IgD-negative memory B cell (primary cell): ENCODE measurements around the gene DLGAP1. TPM values are rescaled to one million over a fixed set of nuclear protein-coding genes. Genes with fewer than 3 reads are reported as not detected.

Source experiments
- H3K27ac Mint-ChIP-seq, 3 donors: one replicate each; pipeline ENCODE4 v1.8.0; 2020 to 2022; ENCODE audit warnings: mild to moderate bottlenecking in 3 of 3, mixed read lengths in 3 of 3, moderate library complexity in 1 of 3
- H3K27me3 Mint-ChIP-seq: one replicate; pipeline ENCODE4 v1.8.0; 2021; ENCODE audit warnings: mixed read lengths
- H3K36me3 Mint-ChIP-seq: one replicate; pipeline ENCODE4 v1.8.0; 2020; ENCODE audit warnings: mild to moderate bottlenecking, mixed read lengths
- H3K4me1 Mint-ChIP-seq, 3 donors: one replicate each; pipeline ENCODE4 v1.8.0; 2020 to 2022; ENCODE audit warnings: mixed read lengths in 3 of 3, mild to moderate bottlenecking in 1 of 3
- H3K4me3 Mint-ChIP-seq, 4 donors: one replicate each; pipeline ENCODE4 v1.8.0; 2020 to 2022; ENCODE audit warnings: mild to moderate bottlenecking in 4 of 4, mixed read lengths in 4 of 4, moderate library complexity in 3 of 4
- H3K9me3 Mint-ChIP-seq, 3 donors: one replicate each; pipeline ENCODE4 v1.8.0; 2020 to 2021; ENCODE audit warnings: mixed read lengths in 3 of 3, mild to moderate bottlenecking in 1 of 3
- polyA plus RNA-seq: library from polyadenylated mRNA; unstranded; fragments of 300-500 nt; fragmentation: Illumina TruSeq; gene quantifications from one replicate; pipeline ENCODE4 v1.2.3, GENCODE V29; 2021

DLGAP1 gene
- polyA plus RNA-seq, 1 donor from 2014 or later: not detected

DNA sequence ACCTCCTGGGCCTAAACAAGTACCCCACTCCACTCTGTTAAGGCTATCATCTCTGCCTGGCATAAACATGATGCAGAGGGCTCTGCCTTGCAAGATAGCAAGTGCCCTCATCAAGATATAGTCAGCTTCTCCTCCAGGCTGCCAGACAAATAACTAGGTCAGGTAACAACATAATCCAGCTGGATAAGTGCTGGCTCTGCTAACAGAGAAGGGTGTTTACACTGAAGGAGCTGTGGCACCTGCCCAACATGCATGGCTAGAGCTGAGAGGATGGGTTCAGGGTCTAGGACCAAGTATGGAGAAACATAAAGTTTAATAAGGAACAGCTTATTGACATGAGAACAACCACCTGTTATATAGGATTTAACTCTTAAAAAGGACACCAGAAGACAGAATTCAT is 42.8 kb downstream of the DLGAP1 start:
- H3K4me3 Mint-ChIP-seq: no peak overlapping the region
- H3K27me3 Mint-ChIP-seq: no peaks in the 10 kb centered on the region
- H3K36me3 Mint-ChIP-seq: no peaks in the 10 kb centered on the region
- H3K4me1 Mint-ChIP-seq: no peaks in the 10 kb centered on the region
- no peak overlapping the region for H3K27ac Mint-ChIP-seq
- H3K9me3 Mint-ChIP-seq: peaks cover 0 to 3% (median 0%) of the 10 kb centered on the region in 3 donors

DNA sequence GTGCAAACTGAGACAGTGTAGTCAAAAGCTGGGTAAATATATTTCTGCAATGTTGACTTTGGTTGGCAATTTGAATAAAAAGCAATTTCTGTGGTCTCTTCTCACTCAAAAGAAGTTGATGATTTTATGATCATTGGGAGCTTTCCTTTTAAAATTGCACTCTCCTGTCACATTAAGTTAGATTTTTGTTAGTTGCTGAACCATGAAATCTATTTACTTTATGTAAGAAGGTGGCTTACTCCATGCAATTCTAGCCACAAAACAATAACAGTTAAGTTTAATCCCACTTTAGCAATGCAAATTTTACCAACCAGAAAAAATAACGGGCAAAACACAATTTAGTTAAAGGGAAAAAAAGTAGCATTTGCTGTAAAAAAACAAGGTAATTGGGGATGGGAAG is 48.3 kb downstream of the DLGAP1 start:
- Mint-ChIP-seq H3K36me3 (no peaks in the 10 kb centered on the region), H3K27me3 (no peaks in the 10 kb centered on the region), H3K4me3 (no peak overlapping the region), H3K27ac (no peak overlapping the region), H3K9me3 (peaks cover 3 to 5% (median 4%) of the 10 kb centered on the region in 3 donors), H3K4me1 (no peaks in the 10 kb centered on the region)

DNA sequence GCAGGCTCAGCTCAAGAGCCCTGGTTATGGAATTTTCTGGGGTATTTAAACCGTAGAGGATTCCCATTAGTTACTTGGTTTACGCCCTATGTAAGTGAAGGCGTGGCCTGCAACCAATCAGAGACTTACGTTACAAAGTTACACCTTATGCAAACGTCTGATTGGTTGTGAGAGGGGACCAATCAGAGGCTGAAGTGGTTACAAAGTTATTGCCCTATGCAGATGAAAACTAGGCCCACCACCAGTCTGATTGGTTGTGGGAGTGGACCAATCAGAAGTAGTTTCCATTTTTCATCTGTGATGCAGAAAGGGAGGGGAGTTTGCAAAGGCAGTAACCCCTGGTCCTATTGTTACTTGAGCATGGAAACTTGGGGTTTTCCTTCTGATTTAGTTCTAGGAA is 49.1 kb downstream of the DLGAP1 start:
- Mint-ChIP-seq H3K9me3 (peaks cover 3 to 5% (median 4%) of the 10 kb centered on the region in 3 donors), H3K27ac (no peak overlapping the region), H3K36me3 (no peaks in the 10 kb centered on the region), H3K4me1 (no peaks in the 10 kb centered on the region), H3K4me3 (no peak overlapping the region), H3K27me3 (no peaks in the 10 kb centered on the region)

DNA sequence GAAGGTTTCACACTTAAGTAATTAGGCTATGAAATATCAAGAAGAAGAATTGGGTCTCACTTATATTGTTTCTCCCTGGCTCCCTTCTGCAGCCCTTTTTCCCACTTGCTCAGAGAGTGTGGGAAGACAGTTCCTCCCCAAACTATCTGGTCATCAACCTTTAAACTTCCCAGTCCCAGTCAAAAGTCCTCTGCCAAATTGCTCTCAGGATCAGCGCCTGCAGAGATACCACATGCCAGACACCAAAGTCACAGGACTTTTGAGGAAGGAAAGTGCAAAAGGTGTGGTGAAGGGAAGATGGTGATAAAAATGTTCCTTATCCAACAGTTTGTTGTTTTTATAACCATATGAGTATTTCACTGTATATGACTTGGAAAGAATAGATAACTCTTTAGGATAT is 51.3 kb downstream of the DLGAP1 start:
- H3K27me3 Mint-ChIP-seq: no peaks in the 10 kb centered on the region
- H3K9me3 Mint-ChIP-seq: peaks cover 4 to 5% (median 5%) of the 10 kb centered on the region in 3 donors
- no peaks in the 10 kb centered on the region for H3K36me3 Mint-ChIP-seq
- no peak overlapping the region for H3K27ac Mint-ChIP-seq
- no peak overlapping the region for H3K4me3 Mint-ChIP-seq
- no peaks in the 10 kb centered on the region for H3K4me1 Mint-ChIP-seq

DNA sequence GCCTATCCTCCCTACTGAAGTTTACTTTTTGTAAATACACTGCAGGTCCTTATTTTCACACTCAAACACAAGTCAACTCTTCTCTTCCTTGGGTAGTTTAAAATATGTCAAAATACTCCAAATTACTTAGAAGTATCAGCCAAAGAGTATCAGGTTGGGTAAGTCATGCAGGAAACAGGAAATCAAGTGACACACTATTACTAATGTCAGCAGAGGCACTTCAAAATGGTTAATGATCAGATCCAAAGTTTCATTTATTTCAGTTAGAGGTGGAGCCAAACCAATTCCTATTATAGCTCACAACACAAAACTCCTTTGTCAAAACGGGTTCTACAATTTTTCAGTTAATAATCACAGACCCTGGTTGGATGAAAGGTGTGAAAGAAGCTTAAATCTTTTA is 54.2 kb downstream of the DLGAP1 start:
- Mint-ChIP-seq H3K27ac (no peak overlapping the region), H3K4me3 (no peak overlapping the region), H3K9me3 (peaks cover 3 to 5% (median 4%) of the 10 kb centered on the region in 3 donors), H3K27me3 (no peaks in the 10 kb centered on the region), H3K36me3 (no peaks in the 10 kb centered on the region), H3K4me1 (no peaks in the 10 kb centered on the region)

DNA sequence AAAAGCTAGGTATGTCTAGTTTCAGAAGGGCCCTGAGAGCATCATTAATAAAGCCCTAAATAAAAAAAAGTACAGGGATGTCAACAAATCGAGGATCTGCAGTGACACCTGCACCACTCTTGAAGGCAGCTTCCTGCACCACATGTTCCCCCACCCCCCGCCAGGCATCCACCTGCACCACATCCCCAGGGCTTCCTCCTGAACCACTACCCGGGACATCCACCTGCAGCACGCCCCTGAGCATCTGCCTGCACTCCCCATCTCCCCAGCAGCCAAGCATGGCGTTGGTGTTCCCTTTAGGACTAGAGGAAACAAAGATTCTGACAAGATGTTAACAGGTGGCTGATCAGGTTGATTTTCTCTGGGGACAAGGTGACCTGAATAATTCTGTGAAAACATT is 55.2 kb downstream of the DLGAP1 start:
- Mint-ChIP-seq H3K36me3 (no peaks in the 10 kb centered on the region), H3K4me1 (no peaks in the 10 kb centered on the region), H3K27ac (no peak overlapping the region), H3K4me3 (no peak overlapping the region), H3K27me3 (no peaks in the 10 kb centered on the region), H3K9me3 (peaks cover 0 to 3% (median 2%) of the 10 kb centered on the region in 3 donors)

DNA sequence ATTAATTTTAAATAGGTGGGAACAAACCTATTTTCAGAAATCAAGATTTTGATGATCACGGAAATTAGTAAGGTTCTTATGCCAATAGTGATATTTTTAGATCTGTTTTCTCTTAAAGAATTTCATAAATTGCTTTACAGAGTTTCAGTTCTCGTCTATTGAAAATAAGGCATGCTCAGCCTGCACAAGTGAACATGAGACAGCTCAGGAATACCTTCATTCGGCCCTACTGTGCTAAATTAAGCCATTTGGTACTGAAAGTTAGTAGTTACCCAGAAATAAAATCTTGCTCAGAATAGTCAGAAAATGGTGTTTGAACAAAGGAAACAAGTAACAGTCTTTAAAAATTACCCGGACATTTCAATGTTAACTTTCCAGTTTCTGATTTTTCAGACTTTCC is 60.4 kb downstream of the DLGAP1 start:
- Mint-ChIP-seq H3K36me3 (no peaks in the 10 kb centered on the region), H3K27ac (no peak overlapping the region), H3K4me3 (no peak overlapping the region), H3K4me1 (no peaks in the 10 kb centered on the region), H3K9me3 (peaks cover 4 to 12% (median 5%) of the 10 kb centered on the region in 3 donors), H3K27me3 (no peaks in the 10 kb centered on the region)

DNA sequence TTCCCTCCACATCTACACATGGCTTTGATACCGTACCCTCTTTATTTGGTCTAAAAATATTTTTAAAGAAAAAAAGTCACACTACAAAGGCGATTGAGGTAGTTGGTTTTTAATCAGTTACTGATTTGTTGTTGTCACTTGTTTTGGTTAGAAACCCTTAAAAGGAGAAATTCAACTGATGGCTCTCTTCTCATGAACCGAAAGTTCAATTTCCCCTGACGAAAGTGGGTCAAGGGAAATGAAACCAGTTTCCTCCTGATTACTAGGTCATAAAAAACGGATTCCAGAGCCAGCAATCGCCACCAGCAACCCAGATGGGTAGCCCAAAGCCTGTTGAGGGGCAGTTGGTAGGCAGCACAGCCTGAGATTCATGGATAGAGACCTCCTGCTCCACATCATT is 63.2 kb downstream of the DLGAP1 start:
- Mint-ChIP-seq H3K27ac (no peak overlapping the region), H3K27me3 (no peaks in the 10 kb centered on the region), H3K9me3 (peaks cover 4 to 14% (median 5%) of the 10 kb centered on the region in 3 donors), H3K36me3 (no peaks in the 10 kb centered on the region), H3K4me1 (no peaks in the 10 kb centered on the region), H3K4me3 (no peak overlapping the region)

DNA sequence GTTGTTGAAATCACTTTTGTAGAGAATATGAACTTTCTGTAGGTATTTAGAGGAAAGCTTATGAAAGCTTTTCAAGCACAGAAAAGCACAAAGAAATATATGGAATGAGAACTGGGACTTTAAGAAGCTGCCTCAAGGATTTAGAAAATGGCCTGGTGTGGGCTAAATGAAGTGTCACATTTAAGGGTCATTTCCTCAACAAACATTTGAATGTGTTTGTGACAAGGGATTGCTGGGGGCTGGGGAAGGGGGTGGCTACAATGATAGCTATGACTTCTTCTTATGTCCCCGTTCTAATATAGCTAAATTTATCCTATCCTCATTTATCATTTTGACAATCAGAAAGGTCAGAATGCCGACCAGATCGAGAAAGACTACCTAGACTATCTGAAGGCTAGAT is 69.2 kb downstream of the DLGAP1 start:
- peaks cover 2 to 7% (median 3%) of the 10 kb centered on the region in 3 donors for H3K9me3 Mint-ChIP-seq
- no peaks in the 10 kb centered on the region for H3K27me3 Mint-ChIP-seq
- H3K27ac Mint-ChIP-seq: no peak overlapping the region
- H3K4me3 Mint-ChIP-seq: no peak overlapping the region
- H3K4me1 Mint-ChIP-seq: no peaks in the 10 kb centered on the region
- no peaks in the 10 kb centered on the region for H3K36me3 Mint-ChIP-seq

DNA sequence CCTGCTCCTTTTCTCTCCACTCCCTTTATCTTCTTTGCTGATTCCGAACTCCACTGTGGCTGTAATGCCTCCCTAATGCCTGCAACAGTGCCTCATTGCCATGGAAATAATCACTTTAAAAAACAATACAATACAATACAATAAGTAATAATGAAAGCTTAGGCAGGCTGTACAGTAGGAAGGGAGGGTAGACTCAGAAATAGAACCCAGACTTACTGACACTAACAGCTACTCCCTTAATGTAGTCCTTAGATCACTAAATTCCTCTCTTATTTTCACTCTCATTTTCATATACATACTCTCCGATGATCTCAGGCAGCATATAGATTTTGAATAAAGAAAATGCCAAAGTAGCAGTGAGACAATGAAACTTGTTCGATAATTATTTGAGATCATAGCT is 70.2 kb downstream of the DLGAP1 start:
- Mint-ChIP-seq H3K4me3 (no peak overlapping the region), H3K27me3 (no peaks in the 10 kb centered on the region)

DNA sequence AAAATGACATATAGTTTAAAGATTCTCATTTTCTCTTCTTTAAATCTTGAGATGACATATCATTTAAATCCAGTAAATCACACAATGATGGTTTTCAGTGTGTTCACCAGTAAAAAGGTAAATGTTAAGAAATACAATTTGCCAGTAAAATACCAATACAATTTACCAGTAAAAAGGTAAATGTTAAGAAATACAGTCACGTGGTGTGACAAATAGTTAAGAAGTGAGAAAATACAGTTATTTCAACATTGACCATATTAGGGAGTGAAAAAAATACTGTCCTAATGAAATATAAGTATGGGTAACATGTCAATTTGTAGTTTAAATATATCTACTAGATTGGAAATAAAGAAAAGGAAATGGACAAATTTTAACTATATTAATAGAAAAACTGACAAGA is 80.5 kb downstream of the DLGAP1 start:
- Mint-ChIP-seq H3K36me3 (no peaks in the 10 kb centered on the region), H3K27me3 (no peaks in the 10 kb centered on the region), H3K4me1 (no peaks in the 10 kb centered on the region), H3K27ac (no peak overlapping the region), H3K4me3 (no peak overlapping the region), H3K9me3 (peaks cover 0 to 6% (median 5%) of the 10 kb centered on the region in 3 donors)

More for the DNA sequence above, 70.2 kb downstream of the DLGAP1 start:
- Mint-ChIP-seq H3K36me3 (no peaks in the 10 kb centered on the region), H3K9me3 (peaks cover 0 to 6% (median 4%) of the 10 kb centered on the region in 3 donors), H3K27ac (no peak overlapping the region), H3K4me1 (no peaks in the 10 kb centered on the region)

DNA sequence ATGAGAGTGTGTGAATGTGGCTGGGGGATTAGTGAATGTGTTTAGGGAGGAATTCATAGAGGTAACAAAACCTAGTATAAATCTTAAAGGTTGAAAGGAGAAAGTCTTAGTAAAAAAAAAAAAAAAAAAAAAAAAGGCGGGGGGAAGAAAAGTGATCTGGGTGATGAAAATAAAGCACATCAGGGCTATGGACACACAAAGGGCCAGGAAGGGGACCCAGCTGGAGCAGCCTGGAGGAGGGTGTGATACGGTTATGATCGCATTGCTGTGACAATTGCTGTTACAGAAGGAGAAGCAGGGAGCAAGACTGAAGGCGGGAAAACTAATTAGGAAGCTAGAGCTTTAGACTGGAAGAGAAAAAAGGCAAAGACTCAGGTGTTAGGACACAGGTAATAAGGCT is 85.4 kb downstream of the DLGAP1 start:
- H3K27me3 Mint-ChIP-seq: no peaks in the 10 kb centered on the region
- H3K9me3 Mint-ChIP-seq: peaks cover 2 to 6% (median 5%) of the 10 kb centered on the region in 3 donors
- no peaks in the 10 kb centered on the region for H3K36me3 Mint-ChIP-seq
- H3K27ac Mint-ChIP-seq: no peak overlapping the region
- no peaks in the 10 kb centered on the region for H3K4me1 Mint-ChIP-seq
- H3K4me3 Mint-ChIP-seq: no peak overlapping the region

DNA sequence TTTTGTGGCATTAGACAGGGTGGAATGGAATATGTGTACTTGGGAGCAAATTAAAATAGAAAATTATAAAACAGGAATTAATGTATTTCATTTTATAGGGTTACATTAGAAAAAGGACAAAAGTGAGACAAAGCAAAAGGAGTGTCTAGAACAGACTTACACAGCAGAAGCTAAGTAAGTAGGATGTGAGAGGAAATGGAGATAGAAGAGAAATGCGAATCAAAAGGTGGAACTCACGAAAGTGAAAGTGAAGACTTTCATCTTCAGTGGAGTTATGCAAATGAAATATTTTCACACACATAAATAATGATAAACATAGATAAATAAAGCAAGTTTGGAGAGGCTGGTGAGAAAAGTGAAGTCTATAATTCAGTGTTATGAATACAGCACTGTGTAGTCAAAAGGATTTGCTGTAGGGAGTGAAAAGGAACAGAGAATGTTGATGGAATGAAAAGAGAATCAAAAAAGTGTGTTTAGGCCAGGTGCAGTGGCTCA is 94.8 kb downstream of the DLGAP1 start:
- H3K27ac Mint-ChIP-seq: no peak overlapping the region
- peaks cover 6 to 13% (median 9%) of the 10 kb centered on the region in 3 donors for H3K9me3 Mint-ChIP-seq
- no peak overlapping the region for H3K4me3 Mint-ChIP-seq
- H3K4me1 Mint-ChIP-seq: no peaks in the 10 kb centered on the region
- H3K27me3 Mint-ChIP-seq: no peaks in the 10 kb centered on the region
- peaks cover 2% of the 10 kb centered on the region for H3K36me3 Mint-ChIP-seq

DNA sequence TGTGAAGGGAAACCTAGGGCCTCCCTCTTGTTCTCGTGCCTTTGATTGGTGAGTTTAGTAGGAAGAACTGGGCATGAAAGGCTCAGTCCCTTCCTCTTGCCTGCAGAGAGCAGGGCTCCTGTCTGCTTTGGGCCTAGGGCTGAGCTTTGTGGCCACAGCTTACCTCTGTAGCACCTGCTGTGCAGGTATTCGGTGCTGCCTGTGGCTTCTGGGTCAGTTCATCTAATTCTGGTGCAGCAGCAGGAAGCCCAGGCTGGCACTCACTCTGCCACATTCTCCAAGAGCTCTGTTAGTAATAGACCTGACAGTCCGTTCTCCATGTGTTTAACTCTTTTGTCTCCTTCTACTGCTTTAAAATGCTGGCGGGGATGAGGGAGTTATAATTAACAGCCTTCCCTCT is 96.5 kb downstream of the DLGAP1 start:
- H3K27me3 Mint-ChIP-seq: no peaks in the 10 kb centered on the region
- H3K4me3 Mint-ChIP-seq: no peak overlapping the region
- H3K4me1 Mint-ChIP-seq: no peaks in the 10 kb centered on the region
- peaks cover 2% of the 10 kb centered on the region for H3K36me3 Mint-ChIP-seq
- no peak overlapping the region for H3K27ac Mint-ChIP-seq
- H3K9me3 Mint-ChIP-seq: peaks cover 6 to 13% (median 8%) of the 10 kb centered on the region in 3 donors

DNA sequence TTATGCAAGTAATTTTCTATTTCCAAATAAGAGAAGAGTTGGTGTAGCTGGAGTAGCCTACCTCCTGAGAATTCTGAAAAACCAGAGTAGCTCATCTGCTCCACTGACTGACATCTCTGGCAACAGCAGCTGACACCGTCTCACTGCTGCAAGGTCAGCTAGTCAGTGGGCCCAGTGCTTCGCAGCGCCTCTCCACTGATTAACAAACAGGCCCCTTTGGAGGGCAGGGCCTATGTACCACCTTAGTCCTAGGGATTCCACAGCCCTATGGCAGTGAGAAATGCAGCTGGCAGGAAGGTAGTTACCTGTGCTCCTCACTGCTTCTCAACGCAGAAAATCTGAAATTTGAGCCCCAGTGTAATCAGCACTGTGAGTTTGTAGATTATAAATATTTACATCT is 97.5 kb downstream of the DLGAP1 start:
- H3K36me3 Mint-ChIP-seq: peaks cover 2% of the 10 kb centered on the region
- H3K4me1 Mint-ChIP-seq: no peaks in the 10 kb centered on the region
- no peak overlapping the region for H3K27ac Mint-ChIP-seq
- H3K9me3 Mint-ChIP-seq: peaks cover 8 to 13% (median 8%) of the 10 kb centered on the region in 3 donors
- H3K4me3 Mint-ChIP-seq: no peak overlapping the region
- H3K27me3 Mint-ChIP-seq: no peaks in the 10 kb centered on the region

DNA sequence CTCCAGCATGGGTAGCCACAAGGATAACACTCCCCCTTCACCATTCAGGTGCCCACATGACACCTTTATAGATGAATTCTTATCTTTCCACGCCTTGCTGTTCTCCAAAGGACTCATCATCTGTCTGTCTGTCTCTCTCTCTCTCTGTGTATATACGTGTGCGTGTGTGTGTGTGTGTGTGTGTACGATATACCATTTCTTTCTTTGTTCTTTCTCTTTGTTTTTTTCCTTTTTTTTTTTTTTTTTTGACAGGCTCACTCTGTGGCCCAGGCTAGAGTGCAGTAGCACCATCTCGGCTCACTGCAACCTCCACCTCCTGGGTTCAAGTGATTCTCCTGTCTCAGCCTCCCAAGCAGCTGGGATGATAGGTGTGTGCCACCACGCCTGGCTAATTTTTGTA is 98.2 kb downstream of the DLGAP1 start:
- H3K4me1 Mint-ChIP-seq: no peaks in the 10 kb centered on the region
- no peak overlapping the region for H3K4me3 Mint-ChIP-seq
- no peak overlapping the region for H3K27ac Mint-ChIP-seq
- peaks cover 2% of the 10 kb centered on the region for H3K36me3 Mint-ChIP-seq
- peaks cover 7 to 13% (median 8%) of the 10 kb centered on the region in 3 donors for H3K9me3 Mint-ChIP-seq
- no peaks in the 10 kb centered on the region for H3K27me3 Mint-ChIP-seq
